Testis (tissue), 5 donors: ENCODE results near the gene RPS27. TPM values are rescaled to one million over a fixed set of nuclear protein-coding genes. Genes with fewer than 3 reads are reported as not detected.
A peak's percentile ranks its signal among the peaks of the same experiment; 100 is the strongest.

Experiments
- DNase-seq: peaks from one replicate; pipeline ENCODE4 v3.0.0-alpha.2; 2019
- H3K27ac ChIP-seq, 2 donors: fragments of 200-600 bp; sonication (generic); one replicate each; pipeline ENCODE4 v1.5.1; 2019
- H3K27me3 ChIP-seq: fragments of 200-600 bp; sonication (generic); one replicate; pipeline ENCODE4 v1.5.1; 2019
- H3K36me3 ChIP-seq: fragments of 200-600 bp; sonication (generic); one replicate; pipeline ENCODE4 v1.5.1; 2017; ENCODE audit warnings: low read depth; ENCODE audit errors: missing control alignments
- H3K4me1 ChIP-seq: fragments of 200-600 bp; sonication (generic); one replicate; pipeline ENCODE4 v1.5.1; 2019
- H3K4me3 ChIP-seq, 2 donors: fragments of 200-600 bp; sonication (generic); one replicate each; pipeline ENCODE4 v1.5.1; 2017 to 2019
- H3K9me3 ChIP-seq: fragments of 200-600 bp; sonication (generic); one replicate; pipeline ENCODE4 v1.5.1; 2017
- CTCF ChIP-seq, 3 experiments: fragments of 450-650 bp in 2 of 3; fragments of 200-600 bp in 1 of 3; sonication (generic) in 1 of 3; IDR thresholded peaks; one replicate each; pipeline ENCODE4 v1.5.1; 2016 to 2019; ENCODE audit warnings: antibody characterized with exemption in 3 of 3, mild to moderate bottlenecking in 2 of 3, moderate library complexity in 1 of 3
- POLR2A ChIP-seq: fragments of 450-650 bp; IDR thresholded peaks from one replicate; pipeline ENCODE4 v1.6.1; 2017; ENCODE audit warnings: antibody characterized with exemption, mild to moderate bottlenecking, moderate library complexity
- WGBS, 2 donors: methylation state at CpG; one replicate each; pipeline ENCODE4 v1.1.5; 2018; 5-methylcytosine and 5-hydroxymethylcytosine counted together
- intact Hi-C: fragments of 100-400 bp; cut with DNase I; formaldehyde crosslinking; loops from one replicate; pipeline ENCODE4 v1.15.1; 2023; ENCODE audit warnings: low total_unique reads
- long read RNA-seq, 2 donors: transcript quantifications; one replicate each; lab custom pipeline, GENCODE V29; 2026
- polyA plus RNA-seq: library from polyadenylated mRNA; stranded (reverse); fragments of 350-450 nt; fragmentation: Illumina TruSeq; extraction: RNeasy Lipid Tissue Mini Kit (QIAGEN cat#74804); gene quantifications from one replicate; pipeline ENCODE4 v1.2.3, GENCODE V29; 2014; ENCODE audit warnings: low read depth, low replicate concordance; ENCODE audit not compliant: insufficient read depth
- total RNA-seq, 2 donors: library from RNA; depleted of rRNA; stranded (reverse); fragments of >200 nt; gene quantifications; one replicate each; pipeline ENCODE4 v1.2.3, GENCODE V29; 2016

Gene RPS27
- 1,000 to 10,000 TPM in 1 of 2 donors, 100 to 1,000 TPM in 1; 779 to 1,544 TPM for total RNA-seq
- 3,589 TPM for polyA plus RNA-seq
- long read RNA-seq, donor 1, transcript RPS27-203 (3 exons, 496 nt) = minor isoform, 23 of 392 reads
- long read RNA-seq, donor 1, transcript RPS27-204 (4 exons, 573 nt) = minor isoform, 16 of 392 reads
- long read RNA-seq, donor 1, transcript RPS27-201 (4 exons, 359 nt) = major isoform, 297 of 392 reads
- long read RNA-seq, donor 1, transcript RPS27-202 (2 exons, 625 nt) = minor isoform, 7 of 392 reads
- long read RNA-seq, donor 1, partial matches to known transcripts = 47 of 392 reads
- long read RNA-seq, donor 1, other reads (novel, unspliced or antisense) = 0 of 392 reads
- long read RNA-seq, donor 2, transcript RPS27-203 (3 exons, 496 nt) = minor isoform, 14 of 227 reads
- long read RNA-seq, donor 2, transcript RPS27-201 (4 exons, 359 nt) = major isoform, 184 of 227 reads
- long read RNA-seq, donor 2, transcript RPS27-204 (4 exons, 573 nt) = minor isoform, 12 of 227 reads
- long read RNA-seq, donor 2, partial matches to known transcripts = 16 of 227 reads
- long read RNA-seq, donor 2, other reads (novel, unspliced or antisense) = 0 of 227 reads

GRCh38 chr1:153990468-153991150 lies at the start of gene RPS27:
TSS of gene RPS27 (plus strand) at chr1:153990762. CDS start at chr1:153990797, 35 bp downstream.
- H3K4me1 ChIP-seq = peaks cover 21% of the 10 kb centered on the region
- no peaks in the 10 kb centered on the region for H3K9me3 ChIP-seq
- TF ChIP-seq CTCF (IDR thresholded peaks at IDR 0.05) (peak in 1 of 3 experiments; percentile 27), POLR2A (peak; percentile 84)
- intact Hi-C loops = no loop called here
- no peaks in the 10 kb centered on the region for H3K27me3 ChIP-seq
- no peaks in the 10 kb centered on the region for H3K36me3 ChIP-seq
- WGBS, 2 donors = 0% methylated on average over 36 of the region's 36 CpGs
- DNase-seq = peak; percentile 95
- peak within 1 kb of the TSS; percentile 95 to 98 for H3K27ac ChIP-seq
- H3K4me3 ChIP-seq = peak within 1 kb of the TSS; percentile 82 to 95

GRCh38 chr1:153941826-153942725 lies 48.5 kb upstream of the RPS27 start:
- no peaks in the 10 kb centered on the region for H3K36me3 ChIP-seq
- H3K27ac ChIP-seq = no peak overlapping the region
- intact Hi-C loops = loop anchor here (10.0 kb wide), 1 partner anchor 147 kb away; no protein-coding TSS in a partner anchor
- no peaks in the 10 kb centered on the region for H3K27me3 ChIP-seq
- WGBS, 2 donors = 93 to 94% methylated on average over 20 to 32 of the region's 34 CpGs
- DNase-seq = no peak
- H3K4me3 ChIP-seq = no peak overlapping the region
- peaks cover 16% of the 10 kb centered on the region for H3K4me1 ChIP-seq
- no peak for TF ChIP-seq CTCF (IDR thresholded peaks at IDR 0.05)
- H3K9me3 ChIP-seq = no peaks in the 10 kb centered on the region

- Histone ChIP-seq H3K27me3 (no peaks in the 10 kb centered on the region), H3K36me3 (no peaks in the 10 kb centered on the region), H3K4me1 (peaks cover 17% of the 10 kb centered on the region), H3K4me3 (no peak overlapping the region), H3K9me3 (no peaks in the 10 kb centered on the region), H3K27ac (no peak overlapping the region)
- TF ChIP-seq POLR2A = no peak
- no peak for TF ChIP-seq CTCF (IDR thresholded peaks at IDR 0.05)
- intact Hi-C loops = loop anchor here (10.0 kb wide), 1 partner anchor 148 kb away; no protein-coding TSS in a partner anchor
- WGBS, 2 donors = 89 to 93% methylated on average over 8 to 9 of the region's 11 CpGs
- no peak for DNase-seq
These were observed 47.6 kb upstream of the RPS27 start for GRCh38 chr1:153942766-153943549.
